NCI-H748 treated with DMSO at 0.1 percent for 48 hours (cell line): Measurements from ENCODE around the gene KRTAP4-16.
"Not testable (repeated sequence)": the region's sequence is repeated elsewhere in the genome, so short reads cannot be mapped to it uniquely, and the experiment has no call there.

ENCODE experiments used
- DNase-seq: peaks from one replicate; lab custom pipeline; 2025; lab: John Stamatoyannopoulos, UW

KRTAP4-16 gene

GRCh38 chr17:41073676-41074075 is 28.3 kb downstream of the KRTAP4-16 start:
- DNase-seq, result no peak

DNA sequence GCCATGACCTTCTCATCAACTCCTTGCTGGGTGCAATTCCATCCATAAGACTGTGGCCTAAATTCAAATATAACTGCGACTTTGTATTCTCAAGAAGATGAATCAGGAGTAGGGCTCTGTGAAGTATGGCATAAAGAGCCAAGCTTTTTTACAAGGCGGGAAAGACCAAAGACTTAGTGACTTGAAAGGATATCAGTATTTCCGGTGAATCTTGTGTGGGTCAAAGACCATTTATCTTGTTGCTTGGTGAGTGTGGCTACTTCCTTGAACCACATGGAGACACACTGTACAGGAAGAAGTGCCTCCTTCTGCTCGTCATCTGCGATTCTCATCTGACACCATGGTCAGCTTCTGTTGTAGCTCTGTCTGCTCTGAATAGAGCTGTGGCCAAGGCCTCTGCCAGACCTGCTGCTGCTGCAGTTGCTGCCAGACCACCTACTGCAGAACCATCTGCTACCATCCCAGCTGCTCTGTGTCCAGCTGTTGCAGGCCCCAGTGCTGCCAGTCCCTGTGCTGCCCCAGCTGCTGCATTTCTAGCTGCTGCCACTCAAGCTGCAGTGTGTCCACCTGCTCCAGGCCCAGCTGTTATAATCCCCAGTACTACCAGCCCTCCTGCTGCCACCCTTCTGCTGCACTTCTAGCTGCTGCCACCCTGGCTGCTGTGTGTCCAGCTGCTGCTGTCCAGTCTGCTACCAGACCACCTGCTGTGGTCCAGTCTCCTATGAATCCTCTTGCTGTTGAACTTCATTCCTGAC is 30.2 kb downstream of the KRTAP4-16 start:
- no peak for DNase-seq

DNA sequence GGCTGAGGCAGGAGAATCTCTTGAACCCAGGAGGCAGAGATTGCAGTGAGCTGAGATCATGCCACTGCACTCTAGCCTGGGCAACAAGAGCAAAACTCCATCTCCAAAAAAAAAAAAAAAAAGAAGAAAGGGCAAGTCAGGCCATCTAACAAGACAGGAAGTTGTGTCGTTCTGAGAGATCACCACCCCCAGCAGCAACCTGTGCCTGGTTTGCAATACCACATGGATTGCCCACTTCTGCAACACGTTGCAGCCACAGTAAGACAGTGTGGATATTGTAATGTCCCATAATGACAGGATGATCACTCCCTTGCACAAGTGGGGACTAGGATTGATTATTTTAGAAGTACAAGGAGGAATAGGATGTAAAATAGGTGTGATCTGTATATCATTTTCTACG is 33.0 kb downstream of the KRTAP4-16 start:
- no peak for DNase-seq

- no peak for DNase-seq
Observed at GRCh38 chr17:41067281-41067680, 34.7 kb downstream of the KRTAP4-16 start.

DNA sequence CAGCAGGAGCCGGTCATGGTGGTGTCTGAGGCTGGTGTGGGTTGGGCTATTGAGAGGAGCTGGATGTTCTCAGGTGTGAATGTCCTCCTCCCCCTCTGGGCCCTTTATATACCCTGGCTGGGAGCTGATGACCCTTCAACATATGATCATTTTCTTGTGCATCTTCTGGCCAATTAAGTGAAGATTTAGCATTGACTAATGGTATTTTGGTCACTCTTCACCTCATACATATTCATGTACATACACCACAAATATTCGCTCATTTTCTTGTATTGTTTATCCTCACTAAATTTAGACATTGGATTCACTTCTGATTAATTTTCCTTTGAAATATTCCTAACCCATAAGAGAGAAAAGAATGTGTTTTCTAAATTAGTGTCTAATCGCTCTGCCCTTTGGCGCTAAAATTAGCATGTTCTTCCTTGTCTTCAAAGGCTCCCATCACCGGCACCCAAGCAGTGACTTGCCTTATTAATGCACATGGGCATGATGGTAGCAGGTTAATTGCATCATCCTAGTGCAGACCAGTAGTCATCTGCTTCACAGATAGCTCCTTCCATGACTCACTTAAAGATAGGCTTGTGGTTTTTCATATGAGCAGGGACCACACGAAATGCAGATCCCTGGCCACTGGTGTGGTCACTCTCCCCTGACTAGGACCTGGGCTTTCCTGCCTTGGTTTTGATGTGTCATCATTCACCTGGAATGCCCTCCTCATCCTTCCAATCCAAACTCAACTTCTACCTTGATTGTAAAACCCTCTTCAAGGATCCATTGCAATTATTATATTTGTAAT is 36.0 kb downstream of the KRTAP4-16 start, which contains the start of gene KRTAP2-4:
Gene KRTAP2-4, minus strand, starts transcription at position 51 of the 796 bp plus-strand sequence. Its CDS starts 34 bp downstream, at position 17.
- no peak for DNase-seq

GRCh38 chr17:41065016-41065689 is 36.9 kb downstream of the KRTAP4-16 start:
- DNase-seq, result not testable (repeated sequence)

DNA sequence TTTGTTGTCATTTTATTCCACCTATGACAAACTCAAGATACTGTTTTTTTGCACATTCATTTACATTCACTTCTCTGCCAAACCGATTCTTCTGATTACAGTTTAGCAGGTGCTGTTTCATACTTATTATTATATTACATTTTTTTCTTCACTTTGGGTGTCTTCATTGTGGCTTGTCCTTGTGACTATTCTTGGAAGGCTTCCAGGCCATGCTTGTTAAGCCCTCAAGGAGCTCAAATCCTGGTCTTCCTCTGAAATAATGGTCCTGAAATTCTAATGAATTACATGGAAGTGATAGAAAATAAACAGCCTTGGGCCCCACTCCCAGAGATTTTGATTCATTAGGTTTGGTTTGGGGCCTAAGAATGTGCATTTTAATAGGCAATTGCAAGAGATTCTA is 37.7 kb downstream of the KRTAP4-16 start:
- DNase-seq, result no peak

- DNase-seq, result no peak
Observed at GRCh38 chr17:41063449-41063848, 38.6 kb downstream of the KRTAP4-16 start.

GRCh38 chr17:41061964-41062363 is 40.0 kb downstream of the KRTAP4-16 start:
- no peak for DNase-seq

DNA sequence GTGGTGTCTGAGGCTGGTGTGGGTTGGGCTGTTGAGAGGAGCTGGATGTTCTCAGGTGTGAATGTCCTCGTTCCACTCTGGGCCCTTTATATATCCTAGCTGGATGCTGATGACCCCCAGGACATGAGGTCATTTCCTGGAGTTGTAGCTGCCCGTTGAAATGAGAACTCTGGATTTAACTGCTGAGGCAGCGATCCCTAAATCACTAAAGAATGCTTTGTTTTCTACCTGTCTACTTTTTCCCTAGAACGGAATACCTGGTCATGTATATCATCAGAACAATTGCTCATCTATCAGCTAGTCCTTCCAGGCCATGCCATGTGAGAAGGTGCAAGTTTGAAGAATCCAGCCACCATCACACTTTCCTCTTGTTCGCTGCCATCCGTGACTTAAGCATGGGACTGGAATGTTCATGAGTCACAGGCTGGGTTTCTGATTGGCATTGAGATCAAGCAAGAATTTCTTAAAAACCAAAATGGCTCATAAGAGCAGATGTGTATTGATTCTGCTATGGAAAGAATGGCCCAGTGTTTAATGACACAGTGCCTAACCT is 41.9 kb downstream of the KRTAP4-16 start, which contains the start of gene KRTAP2-3:
Gene KRTAP2-3, minus strand, starts transcription at position 63 of the 553 bp plus-strand sequence. CDS start 64 bp downstream, outside the sequence.
- no peak for DNase-seq

GRCh38 chr17:41059276-41060051 is 42.5 kb downstream of the KRTAP4-16 start:
- not testable (repeated sequence) for DNase-seq

- DNase-seq, result no peak
Observed at GRCh38 chr17:41058741-41059140, 43.3 kb downstream of the KRTAP4-16 start.

- no peak for DNase-seq
Observed at GRCh38 chr17:41057547-41057946, 44.5 kb downstream of the KRTAP4-16 start.

DNA sequence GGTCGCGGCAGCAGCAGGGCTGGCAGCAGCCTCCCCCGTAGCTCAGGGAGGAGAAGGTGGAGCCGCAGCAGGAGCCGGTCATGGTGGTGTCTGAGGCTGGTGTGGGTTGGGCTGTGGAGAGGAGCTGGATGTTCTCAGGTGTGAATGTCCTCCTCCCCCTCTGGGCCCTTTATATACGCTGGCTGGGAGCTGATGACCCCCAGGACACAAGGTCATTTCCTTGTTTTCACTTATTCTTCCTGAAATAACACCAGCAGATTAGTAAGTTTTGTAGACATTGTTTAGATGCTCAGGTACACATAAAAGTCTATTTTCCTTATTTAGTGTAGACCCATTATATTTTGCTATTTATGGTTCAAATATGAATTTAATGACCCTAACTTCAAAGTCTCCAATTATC is 46.9 kb downstream of the KRTAP4-16 start, which contains the start of gene KRTAP2-2:
Gene KRTAP2-2, minus strand, starts transcription at position 101 of the 400 bp plus-strand sequence. Its CDS starts 19 bp downstream, at position 82.
- not testable (repeated sequence) for DNase-seq

DNA sequence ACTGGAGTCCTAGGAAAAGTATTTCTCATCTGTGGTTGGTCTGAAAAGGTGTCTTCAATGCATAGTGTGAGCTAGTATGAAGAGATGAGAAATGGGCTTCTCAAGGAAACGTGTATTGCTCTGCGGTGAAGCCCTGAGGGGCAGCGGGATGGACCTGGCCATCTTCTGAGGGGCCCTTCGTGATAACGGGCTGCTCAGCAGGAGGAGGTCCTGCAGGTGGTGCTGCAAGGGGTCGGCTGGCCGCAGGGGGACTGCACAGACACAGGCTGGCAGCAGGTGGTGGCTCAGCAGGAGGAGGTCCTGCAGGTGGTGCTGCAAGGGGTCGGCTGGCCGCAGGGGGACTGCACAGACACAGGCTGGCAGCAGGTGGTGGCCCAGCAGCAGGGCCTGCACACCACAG is 47.5 kb downstream of the KRTAP4-16 start:
- not testable (repeated sequence) for DNase-seq

GRCh38 chr17:41054025-41054424 is 48.0 kb downstream of the KRTAP4-16 start:
- DNase-seq, result no peak

- DNase-seq, result no peak
Observed at GRCh38 chr17:41052566-41052965, 49.4 kb downstream of the KRTAP4-16 start.
